ENCODE data around the gene RHOF. TPM values are rescaled to one million over a fixed set of nuclear protein-coding genes. Genes with fewer than 3 reads are reported as not detected.

The RHOF gene, protein sequence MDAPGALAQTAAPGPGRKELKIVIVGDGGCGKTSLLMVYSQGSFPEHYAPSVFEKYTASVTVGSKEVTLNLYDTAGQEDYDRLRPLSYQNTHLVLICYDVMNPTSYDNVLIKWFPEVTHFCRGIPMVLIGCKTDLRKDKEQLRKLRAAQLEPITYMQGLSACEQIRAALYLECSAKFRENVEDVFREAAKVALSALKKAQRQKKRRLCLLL
- 10 to 100 TPM; 18.8 to 45.2 (median 26.6) TPM for total RNA-seq
- polyA plus RNA-seq, result 10 to 100 TPM; 18.8 to 23.8 TPM
- long read RNA-seq, donor 1, transcript RHOF-203 (4 exons, 1,485 nt), result minor isoform, 6 of 58 reads
- long read RNA-seq, donor 1, transcript RHOF-201 (5 exons, 3,009 nt), result major isoform, 33 of 58 reads
- long read RNA-seq, donor 1, partial matches to known transcripts, result 2 of 58 reads
- long read RNA-seq, donor 1, other reads (novel, unspliced or antisense), result 15 of 58 reads
- long read RNA-seq, donor 2, transcript RHOF-204 (4 exons, 699 nt), result minor isoform, 13 of 201 reads
- long read RNA-seq, donor 2, transcript RHOF-201 (5 exons, 3,009 nt), result major isoform, 146 of 201 reads
- long read RNA-seq, donor 2, partial matches to known transcripts, result 11 of 201 reads
- long read RNA-seq, donor 2, other reads (novel, unspliced or antisense), result 28 of 201 reads
- long read RNA-seq, donor 3, transcript RHOF-201 (5 exons, 3,009 nt), result major isoform, 23 of 45 reads
- long read RNA-seq, donor 3, partial matches to known transcripts, result 4 of 45 reads
- long read RNA-seq, donor 3, other reads (novel, unspliced or antisense), result 14 of 45 reads

DNA sequence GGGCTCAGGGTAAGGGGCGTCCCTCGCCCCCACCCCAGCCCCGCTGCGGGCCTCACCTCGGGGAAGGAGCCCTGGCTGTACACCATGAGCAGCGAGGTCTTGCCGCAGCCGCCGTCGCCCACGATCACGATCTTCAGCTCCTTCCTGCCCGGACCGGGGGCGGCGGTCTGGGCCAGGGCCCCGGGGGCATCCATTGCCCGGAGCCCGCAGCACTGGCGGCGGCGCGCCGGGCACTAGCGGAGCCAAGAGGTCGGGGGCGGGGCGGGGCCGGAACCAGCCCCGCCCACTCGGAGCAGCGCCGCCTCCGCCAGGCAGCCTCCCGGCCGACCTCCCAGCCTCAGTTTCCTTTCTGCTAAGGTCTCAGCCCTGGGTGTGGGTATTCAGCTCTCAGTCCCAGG is at the start of gene RHOF:
RHOF (minus strand) TSS at position 249 of the 398 bp plus-strand sequence; CDS start at position 194, 55 bp downstream.
- Histone ChIP-seq H3K36me3 (peaks cover 0 to 25% (median 7%) of the 10 kb centered on the region in 9 donors), H3K27ac (peak within 1 kb of the TSS in 11 of 12 donors; percentile 67 to 100 (median 100)), H3K4me3 (peak within 1 kb of the TSS; percentile 37 to 75 (median 56)), H3K4me1 (peaks cover 14 to 88% (median 62%) of the 10 kb centered on the region in 12 donors), H3K27me3 (no peaks in the 10 kb centered on the region), H3K9me3 (no peaks in the 10 kb centered on the region)
- TF ChIP-seq, protein P1, sequence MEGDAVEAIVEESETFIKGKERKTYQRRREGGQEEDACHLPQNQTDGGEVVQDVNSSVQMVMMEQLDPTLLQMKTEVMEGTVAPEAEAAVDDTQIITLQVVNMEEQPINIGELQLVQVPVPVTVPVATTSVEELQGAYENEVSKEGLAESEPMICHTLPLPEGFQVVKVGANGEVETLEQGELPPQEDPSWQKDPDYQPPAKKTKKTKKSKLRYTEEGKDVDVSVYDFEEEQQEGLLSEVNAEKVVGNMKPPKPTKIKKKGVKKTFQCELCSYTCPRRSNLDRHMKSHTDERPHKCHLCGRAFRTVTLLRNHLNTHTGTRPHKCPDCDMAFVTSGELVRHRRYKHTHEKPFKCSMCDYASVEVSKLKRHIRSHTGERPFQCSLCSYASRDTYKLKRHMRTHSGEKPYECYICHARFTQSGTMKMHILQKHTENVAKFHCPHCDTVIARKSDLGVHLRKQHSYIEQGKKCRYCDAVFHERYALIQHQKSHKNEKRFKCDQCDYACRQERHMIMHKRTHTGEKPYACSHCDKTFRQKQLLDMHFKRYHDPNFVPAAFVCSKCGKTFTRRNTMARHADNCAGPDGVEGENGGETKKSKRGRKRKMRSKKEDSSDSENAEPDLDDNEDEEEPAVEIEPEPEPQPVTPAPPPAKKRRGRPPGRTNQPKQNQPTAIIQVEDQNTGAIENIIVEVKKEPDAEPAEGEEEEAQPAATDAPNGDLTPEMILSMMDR (IDR thresholded peaks at IDR 0.05), result no peak
- no peak for TF ChIP-seq POLR2A (IDR thresholded peaks at IDR 0.05)
- DNase-seq (peak in 3 of 5 donors; percentile 56 to 81 (median 58)), ATAC-seq (peak in 2 of 4 donors; percentile 8 to 27)
- 0 to 3% (median 3%) methylated on average over 6 to 36 of the region's 36 CpGs; no CpG with 5 or more reads in 1 of the 4 donors for WGBS, 4 donors
- intact Hi-C loops (cut with DNase I), result loop anchor here in 8 of 10 donors (1.0 to 5.0 kb wide), 5 partner anchors 17 to 101 kb away; no protein-coding TSS in a partner anchor

DNA sequence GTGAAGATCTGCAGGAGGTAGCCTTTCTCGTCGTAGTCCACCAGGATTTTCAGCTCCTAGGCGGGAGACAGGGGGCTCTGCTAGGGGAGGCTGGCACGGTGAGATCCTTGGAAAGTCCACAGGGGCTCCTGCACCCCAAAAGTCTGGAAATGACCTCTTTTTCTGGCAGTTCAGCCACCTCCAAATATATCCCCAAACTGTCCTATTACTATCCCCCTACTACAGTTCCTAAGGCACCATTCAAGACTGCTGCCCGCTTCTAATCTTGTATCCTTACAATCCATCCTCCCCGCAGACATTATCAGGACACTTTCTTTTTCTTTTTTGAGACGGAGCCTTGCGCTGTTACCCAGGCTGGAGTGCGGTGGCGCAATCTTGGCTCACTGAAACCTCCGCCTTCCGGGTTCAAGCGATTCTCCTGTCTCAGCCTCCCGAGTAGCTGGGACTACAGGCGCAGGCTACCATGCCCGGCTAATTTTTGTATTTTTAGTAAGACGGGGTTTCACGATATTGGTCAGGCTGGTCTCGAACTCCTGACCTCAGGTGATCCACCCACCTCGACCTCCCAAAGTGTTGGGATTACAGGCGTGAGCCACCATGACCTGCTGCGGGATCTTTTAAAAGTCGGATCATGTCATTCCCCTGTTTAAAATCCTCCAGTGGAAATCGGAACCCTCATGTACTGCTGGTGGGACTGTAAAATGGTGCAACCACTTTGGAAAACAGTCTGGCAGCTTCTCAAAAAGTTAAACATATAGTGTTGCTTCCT is 46.7 kb upstream of the RHOF start:
- Histone ChIP-seq H3K4me1 (peaks cover 0 to 13% (median 5%) of the 10 kb centered on the region in 12 donors), H3K27ac (peak overlapping the region in 11 of 12 donors; percentile 41 to 79 (median 63)), H3K36me3 (no peaks in the 10 kb centered on the region), H3K9me3 (no peaks in the 10 kb centered on the region), H3K4me3 (peak overlapping the region; percentile 20 to 80 (median 66)), H3K27me3 (no peaks in the 10 kb centered on the region)
- intact Hi-C loops (cut with DNase I), result loop anchor here in 3 of 10 donors (1.0 to 5.0 kb wide), 2 partner anchors 47 to 48 kb away; partner anchors contain the start of gene PSMD9 (in 3 of the 3)
- no peak for TF ChIP-seq POLR2A (IDR thresholded peaks at IDR 0.05)
- 72 to 82% (median 76%) methylated on average over 21 to 24 of the region's 24 CpGs for WGBS, 4 donors
- DNase-seq, result no peak
- ATAC-seq, result no peak

DNA sequence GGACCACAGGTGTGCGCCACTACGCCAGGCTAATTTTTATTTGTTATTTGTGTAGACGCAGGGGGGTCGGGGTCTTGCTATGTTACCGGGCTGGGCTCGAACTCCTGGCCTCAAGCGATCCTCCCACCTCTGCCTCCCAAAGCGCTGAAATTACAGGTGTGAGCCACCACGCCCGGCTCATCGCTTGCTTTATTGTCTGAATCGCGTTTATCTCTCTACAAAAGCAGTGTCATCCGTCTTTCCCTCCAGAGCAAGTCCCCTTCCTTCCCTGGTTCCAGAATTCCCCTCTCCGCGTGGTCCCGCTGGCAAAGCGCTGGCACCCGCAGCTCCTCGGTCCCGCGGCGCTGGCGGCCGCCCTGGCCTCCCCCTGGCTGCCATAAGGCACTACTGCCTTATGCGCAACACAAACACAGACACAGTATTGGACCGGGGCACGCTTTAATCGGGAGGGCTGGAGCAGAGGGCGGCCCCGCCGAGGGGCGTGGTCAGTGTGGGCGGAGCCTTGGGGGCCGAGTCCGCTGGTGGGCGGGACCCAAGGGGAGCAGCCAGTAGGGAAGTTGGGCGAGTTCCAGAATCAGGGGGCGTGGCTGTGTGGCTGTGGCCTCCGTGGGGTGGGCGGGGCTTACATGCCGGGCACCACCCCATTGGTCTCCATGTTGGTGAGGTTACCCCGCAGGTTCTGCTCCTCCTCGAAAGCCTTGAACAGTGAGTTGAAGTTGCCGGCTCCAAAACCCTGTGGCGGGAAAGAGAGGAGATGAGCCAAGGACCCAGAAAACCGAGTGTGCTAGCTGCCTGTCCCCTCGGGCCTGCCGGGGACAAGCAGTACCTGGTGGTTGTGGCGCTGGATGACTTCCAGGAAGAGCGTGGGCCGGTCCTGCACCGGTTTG is 45.9 kb upstream of the RHOF start:
- Histone ChIP-seq H3K36me3 (no peaks in the 10 kb centered on the region), H3K9me3 (no peaks in the 10 kb centered on the region), H3K4me1 (peaks cover 0 to 13% (median 5%) of the 10 kb centered on the region in 12 donors), H3K27ac (peak overlapping the region in 11 of 12 donors; percentile 41 to 79 (median 63)), H3K4me3 (peak overlapping the region; percentile 20 to 80 (median 66)), H3K27me3 (no peaks in the 10 kb centered on the region)
- WGBS, 4 donors, result 11 to 16% (median 14%) methylated on average over 43 to 53 of the region's 53 CpGs
- TF ChIP-seq POLR2A (IDR thresholded peaks at IDR 0.05), result peak in 1 of 2 donors; percentile 78
- TF ChIP-seq, protein P1 (IDR thresholded peaks at IDR 0.05), result peak in 11 of 12 donors; percentile 29 to 62 (median 48)
- intact Hi-C loops (cut with DNase I), result loop anchor here in 2 of 10 donors (1.0 to 5.0 kb wide), 2 partner anchors 48 to 49 kb away; partner anchors contain the start of gene PSMD9 (in 2 of the 2)
- ATAC-seq, result peak; percentile 97 to 100 (median 99)
- DNase-seq, result peak; percentile 99 to 100 (median 100)

Measured in heart left ventricle (tissue), 16 donors.